Non-pigmented ciliary epithelial cell (primary cell): Measurements from ENCODE around the gene C6.
A peak's percentile ranks its signal among the peaks of the same experiment; 100 is the strongest.

Source experiments
- DNase-seq: peaks from one replicate; pipeline ENCODE4 v3.0.0-alpha.2; 2010; ENCODE audit warnings: low read depth

C6 gene

DNA sequence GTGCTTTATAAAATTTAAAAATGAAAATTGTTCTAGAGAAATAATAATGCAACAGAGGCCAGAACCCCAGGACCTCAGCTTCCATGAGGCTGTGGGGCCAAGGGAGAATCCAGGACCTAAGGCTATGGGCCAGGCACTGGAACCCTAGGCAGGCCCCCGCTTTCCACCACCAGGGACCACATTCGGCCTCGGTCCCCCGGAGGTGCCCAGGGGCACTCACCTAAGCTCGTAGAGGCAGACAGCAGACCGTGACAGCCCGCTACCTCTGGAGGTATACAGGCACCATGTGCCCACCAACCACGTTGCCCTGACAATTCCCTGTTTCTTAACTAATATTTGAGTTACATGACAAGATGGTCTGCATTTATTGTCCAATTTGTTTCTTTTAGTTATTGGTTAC, 92.7 kb downstream of the C6 start:
- no peak for DNase-seq

- no peak for DNase-seq
Observed at GRCh38 chr5:41118177-41118576, 95.2 kb downstream of the C6 start.

DNA sequence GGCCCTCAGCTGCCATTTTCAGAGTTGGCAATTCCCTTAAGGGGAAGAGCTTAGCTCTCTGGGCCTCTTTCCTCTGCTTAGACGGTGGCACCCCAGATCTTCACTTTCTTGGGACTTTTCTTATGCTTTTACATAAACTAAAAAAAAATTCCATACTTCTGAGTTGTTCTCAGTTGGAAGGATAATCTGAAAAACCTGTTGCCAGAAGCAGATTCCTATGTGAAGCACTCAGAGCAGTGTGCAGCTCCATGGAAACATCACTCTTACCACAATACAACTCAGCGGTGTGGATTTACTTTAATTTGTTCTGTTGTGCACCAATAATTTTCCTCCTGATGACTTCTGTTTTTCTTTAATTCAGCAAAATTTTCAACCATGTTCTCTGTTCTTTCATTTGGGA, 98.1 kb downstream of the C6 start:
- peak; percentile 11 for DNase-seq

GRCh38 chr5:41112486-41113455, 100.6 kb downstream of the C6 start:
- no peak for DNase-seq

GRCh38 chr5:41109186-41109585, 104.1 kb downstream of the C6 start:
- DNase-seq, result no peak

- no peak for DNase-seq
Observed at GRCh38 chr5:41102341-41102740, 111.0 kb downstream of the C6 start.

GRCh38 chr5:41097642-41098041, 115.7 kb downstream of the C6 start:
- DNase-seq, result no peak

GRCh38 chr5:41095324-41096101, 117.8 kb downstream of the C6 start:
- DNase-seq, result no peak

DNA sequence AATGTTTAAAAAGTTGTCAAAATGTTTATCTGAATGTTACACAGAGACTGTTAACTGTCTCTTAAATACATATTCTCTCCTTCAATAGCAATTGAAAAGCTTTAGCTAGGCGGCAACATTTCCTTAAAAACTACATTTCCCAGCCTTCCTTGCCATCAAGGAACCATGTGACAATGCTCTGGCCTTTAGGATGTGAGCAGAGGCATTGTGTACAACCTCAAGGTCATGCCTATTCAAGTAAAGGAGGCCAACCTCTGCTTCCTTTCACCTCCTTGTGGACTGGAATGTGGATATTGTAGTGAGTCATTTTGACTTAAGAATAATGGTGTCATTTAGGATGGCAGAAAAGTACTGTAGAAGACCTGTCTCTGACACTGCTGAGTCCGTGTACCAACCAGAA, 118.5 kb downstream of the C6 start:
- DNase-seq, result no peak

- DNase-seq, result no peak
Observed at GRCh38 chr5:41093803-41094202, 119.5 kb downstream of the C6 start.
